Measurements from ENCODE around the gene DNAJB5.

DNAJB5 gene

DNA sequence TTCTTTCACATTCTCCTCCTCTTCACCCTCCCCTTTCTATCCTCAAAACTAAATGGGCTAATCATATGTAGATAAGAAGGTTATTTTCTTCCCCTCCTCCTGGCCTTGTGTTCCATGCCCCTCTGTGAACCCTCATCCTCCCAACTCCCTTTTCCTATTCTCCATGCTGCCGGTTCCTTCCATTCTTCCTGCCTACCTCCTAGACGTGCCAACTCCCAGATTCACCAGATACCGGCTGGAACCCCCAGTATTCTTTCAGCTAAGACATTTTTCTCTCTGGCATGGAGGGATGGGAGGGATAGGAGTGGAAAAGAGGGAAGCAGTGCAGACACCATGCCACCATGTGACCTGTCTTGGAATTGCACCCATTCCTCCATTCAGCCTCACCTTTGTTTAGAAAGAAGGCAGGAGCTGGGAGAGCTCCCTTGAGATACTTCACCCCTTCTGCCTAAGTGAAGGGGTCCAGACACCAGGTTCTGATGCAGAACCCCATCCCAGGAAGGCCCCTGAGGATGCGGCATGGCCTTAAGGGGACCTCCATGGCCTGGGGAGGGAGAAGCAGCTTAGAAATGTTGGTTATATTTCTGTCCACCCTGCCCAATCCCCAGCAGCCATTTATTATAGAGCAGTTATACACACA lies 4.8 kb downstream of the DNAJB5 start:
- TF ChIP-seq, protein P1, sequence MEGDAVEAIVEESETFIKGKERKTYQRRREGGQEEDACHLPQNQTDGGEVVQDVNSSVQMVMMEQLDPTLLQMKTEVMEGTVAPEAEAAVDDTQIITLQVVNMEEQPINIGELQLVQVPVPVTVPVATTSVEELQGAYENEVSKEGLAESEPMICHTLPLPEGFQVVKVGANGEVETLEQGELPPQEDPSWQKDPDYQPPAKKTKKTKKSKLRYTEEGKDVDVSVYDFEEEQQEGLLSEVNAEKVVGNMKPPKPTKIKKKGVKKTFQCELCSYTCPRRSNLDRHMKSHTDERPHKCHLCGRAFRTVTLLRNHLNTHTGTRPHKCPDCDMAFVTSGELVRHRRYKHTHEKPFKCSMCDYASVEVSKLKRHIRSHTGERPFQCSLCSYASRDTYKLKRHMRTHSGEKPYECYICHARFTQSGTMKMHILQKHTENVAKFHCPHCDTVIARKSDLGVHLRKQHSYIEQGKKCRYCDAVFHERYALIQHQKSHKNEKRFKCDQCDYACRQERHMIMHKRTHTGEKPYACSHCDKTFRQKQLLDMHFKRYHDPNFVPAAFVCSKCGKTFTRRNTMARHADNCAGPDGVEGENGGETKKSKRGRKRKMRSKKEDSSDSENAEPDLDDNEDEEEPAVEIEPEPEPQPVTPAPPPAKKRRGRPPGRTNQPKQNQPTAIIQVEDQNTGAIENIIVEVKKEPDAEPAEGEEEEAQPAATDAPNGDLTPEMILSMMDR (IDR thresholded peaks at IDR 0.05; ENCODE audit: insufficient read depth, low read depth, low read length, missing control alignments) = peak; percentile 50
- peak; percentile 15 for DNase-seq (ENCODE audit: low read depth)
- no peak overlapping the region for H3K4me3 ChIP-seq (ENCODE audit: low read depth, low read length)

DNA sequence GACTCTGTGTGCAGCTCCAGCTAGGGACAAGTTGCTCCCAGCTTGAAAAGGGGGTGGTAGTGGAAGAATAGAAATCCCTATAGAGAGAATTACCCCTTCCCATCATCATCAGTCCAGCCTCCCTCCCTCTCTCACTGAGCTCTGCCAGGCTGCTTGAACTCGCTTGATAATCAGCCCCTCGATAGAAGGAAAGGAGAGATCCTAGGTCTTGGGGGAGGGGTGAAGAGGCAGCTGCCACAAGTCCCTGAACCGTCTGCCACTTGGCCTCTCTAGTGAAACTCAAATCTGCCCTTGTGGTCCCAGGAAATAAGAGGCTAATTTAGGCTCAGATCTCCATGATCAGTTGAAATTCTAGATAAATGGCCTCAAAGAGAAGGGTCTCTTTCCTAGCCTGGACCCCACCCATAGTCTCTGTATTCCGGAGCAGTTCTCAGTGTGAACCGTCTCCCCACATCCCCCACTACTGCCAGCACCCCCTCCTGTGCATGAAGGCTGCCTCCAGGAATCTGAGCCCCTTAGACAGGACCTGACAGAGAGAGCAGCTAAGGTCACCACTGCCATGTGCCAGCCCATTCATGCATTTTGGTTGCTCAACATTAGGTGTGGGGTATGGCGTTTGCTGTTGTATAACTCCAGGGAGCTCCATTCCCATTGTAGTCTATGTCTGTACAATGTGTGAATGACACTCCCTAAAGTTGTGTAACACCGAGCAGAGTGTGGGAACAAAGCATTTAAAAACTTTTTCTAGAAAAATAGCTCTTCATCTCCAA lies 5.5 kb downstream of the DNAJB5 start:
- TF ChIP-seq, protein P1 (IDR thresholded peaks at IDR 0.05; ENCODE audit: insufficient read depth, low read depth, low read length, missing control alignments) = no peak
- H3K4me3 ChIP-seq (ENCODE audit: low read depth, low read length) = no peak overlapping the region
- no peak for DNase-seq (ENCODE audit: low read depth)

DNA sequence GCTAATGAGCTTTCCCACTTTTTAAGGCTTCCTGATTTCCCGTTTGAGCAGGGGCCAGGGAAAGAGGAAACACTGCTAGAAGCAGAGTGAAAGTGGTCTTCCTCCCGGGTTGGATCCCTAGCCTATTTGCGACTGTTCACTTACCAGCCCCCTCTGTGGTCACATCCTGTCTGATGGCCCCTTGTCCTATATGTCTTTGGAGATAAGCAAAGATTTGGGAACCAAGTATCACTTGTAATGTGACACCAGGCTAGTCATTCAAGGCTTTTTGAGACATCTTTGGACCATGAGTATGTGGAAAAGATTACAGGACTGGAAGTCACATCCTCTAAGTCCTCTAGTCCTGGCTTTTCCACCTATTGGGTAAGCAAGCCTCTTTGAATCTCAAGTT lies 6.1 kb downstream of the DNAJB5 start:
- TF ChIP-seq, protein P1 (IDR thresholded peaks at IDR 0.05; ENCODE audit: insufficient read depth, low read depth, low read length, missing control alignments) = no peak
- no peak overlapping the region for H3K4me3 ChIP-seq (ENCODE audit: low read depth, low read length)
- no peak for DNase-seq (ENCODE audit: low read depth)

DNA sequence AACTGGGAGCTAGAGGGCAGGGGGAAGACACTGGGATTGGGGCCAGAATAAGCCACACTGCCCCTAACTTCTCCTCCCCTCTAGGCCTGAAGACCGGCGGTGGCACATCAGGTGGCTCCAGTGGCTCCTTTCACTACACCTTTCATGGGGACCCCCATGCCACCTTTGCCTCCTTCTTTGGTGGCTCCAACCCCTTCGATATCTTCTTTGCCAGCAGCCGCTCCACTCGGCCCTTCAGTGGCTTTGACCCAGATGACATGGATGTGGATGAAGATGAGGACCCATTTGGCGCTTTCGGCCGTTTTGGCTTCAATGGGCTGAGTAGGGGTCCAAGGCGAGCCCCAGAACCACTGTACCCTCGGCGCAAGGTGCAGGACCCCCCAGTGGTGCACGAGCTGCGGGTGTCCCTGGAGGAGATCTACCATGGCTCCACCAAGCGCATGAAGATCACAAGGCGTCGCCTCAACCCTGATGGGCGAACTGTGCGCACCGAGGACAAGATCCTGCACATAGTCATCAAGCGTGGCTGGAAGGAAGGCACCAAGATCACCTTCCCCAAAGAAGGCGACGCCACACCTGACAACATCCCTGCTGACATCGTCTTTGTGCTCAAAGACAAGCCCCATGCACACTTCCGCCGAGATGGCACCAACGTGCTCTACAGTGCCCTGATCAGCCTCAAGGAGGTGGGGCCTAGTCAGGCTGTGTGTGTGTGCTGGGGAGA lies 6.8 kb downstream of the DNAJB5 start:
- H3K4me3 ChIP-seq (ENCODE audit: low read depth, low read length) = no peak overlapping the region
- TF ChIP-seq, protein P1 (IDR thresholded peaks at IDR 0.05; ENCODE audit: insufficient read depth, low read depth, low read length, missing control alignments) = no peak
- no peak for DNase-seq (ENCODE audit: low read depth)

DNA sequence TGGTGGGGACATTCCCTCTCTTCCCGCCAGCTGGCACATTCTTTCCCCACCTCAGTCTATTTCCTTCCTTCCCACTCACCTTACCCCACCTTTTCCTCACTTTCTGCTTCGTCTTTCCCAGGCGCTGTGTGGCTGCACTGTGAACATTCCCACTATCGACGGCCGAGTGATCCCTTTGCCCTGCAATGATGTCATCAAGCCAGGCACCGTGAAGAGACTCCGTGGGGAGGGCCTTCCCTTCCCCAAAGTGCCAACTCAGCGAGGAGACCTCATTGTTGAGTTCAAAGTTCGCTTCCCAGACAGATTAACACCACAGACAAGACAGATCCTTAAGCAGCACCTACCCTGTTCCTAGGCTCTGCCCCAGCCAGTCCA lies 7.3 kb downstream of the DNAJB5 start:
- H3K4me3 ChIP-seq (ENCODE audit: low read depth, low read length) = no peak overlapping the region
- TF ChIP-seq, protein P1 (IDR thresholded peaks at IDR 0.05; ENCODE audit: insufficient read depth, low read depth, low read length, missing control alignments) = no peak
- DNase-seq (ENCODE audit: low read depth) = no peak

DNA sequence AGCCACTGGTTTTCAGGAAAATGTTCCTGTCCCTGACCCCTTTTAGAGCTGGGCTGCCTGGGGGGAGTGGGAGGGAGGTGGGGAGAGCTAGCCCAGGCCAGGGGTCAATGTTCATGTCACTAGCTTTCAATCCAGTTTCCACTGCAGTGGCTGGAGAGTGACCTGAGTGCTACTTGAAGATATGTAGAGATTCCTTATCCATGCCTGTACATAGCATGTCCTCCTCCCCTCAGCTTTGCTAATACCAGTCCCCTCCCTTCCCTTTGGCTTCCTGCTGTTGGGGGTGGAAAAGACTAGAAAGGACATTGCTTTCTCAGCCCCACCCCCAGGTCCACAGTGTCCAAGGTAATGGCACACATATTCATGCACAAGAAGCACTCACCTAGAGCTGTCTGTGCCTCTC lies 7.8 kb downstream of the DNAJB5 start:
- TF ChIP-seq, protein P1 (IDR thresholded peaks at IDR 0.05; ENCODE audit: insufficient read depth, low read depth, low read length, missing control alignments) = no peak
- no peak for DNase-seq (ENCODE audit: low read depth)
- no peak overlapping the region for H3K4me3 ChIP-seq (ENCODE audit: low read depth, low read length)

Measured in GM12865 (cell line).